ENCODE results near the gene MYO1G.
"Not testable (repeated sequence)": the region's sequence is repeated elsewhere in the genome, so short reads cannot be mapped to it uniquely, and the experiment has no call there.

The MYO1G gene

GRCh38 chr7:44978511-44979366 is at the start of gene MYO1G:
Gene MYO1G, minus strand, starts transcription at chr7:44979015. Its CDS starts 54 bp downstream, at chr7:44978961.
- DNase-seq (ENCODE audit: low read depth): no peak
- no peak within 1 kb of the TSS for H3K4me3 ChIP-seq (ENCODE audit: control insufficient read depth, low read depth, low read length)
- no peak for TF ChIP-seq CTCF (IDR thresholded peaks at IDR 0.05; ENCODE audit: control insufficient read depth, insufficient read depth, low read depth, low read length, missing control alignments)

- DNase-seq (ENCODE audit: low read depth): no peak
- no peak for TF ChIP-seq CTCF (IDR thresholded peaks at IDR 0.05; ENCODE audit: control insufficient read depth, insufficient read depth, low read depth, low read length, missing control alignments)
- no peak overlapping the region for H3K4me3 ChIP-seq (ENCODE audit: control insufficient read depth, low read depth, low read length)
Observed at GRCh38 chr7:45028138-45028919, 49.5 kb upstream of the MYO1G start.

GRCh38 chr7:45027774-45028114 is 48.9 kb upstream of the MYO1G start:
- no peak overlapping the region for H3K4me3 ChIP-seq (ENCODE audit: control insufficient read depth, low read depth, low read length)
- TF ChIP-seq CTCF (IDR thresholded peaks at IDR 0.05; ENCODE audit: control insufficient read depth, insufficient read depth, low read depth, low read length, missing control alignments): no peak
- DNase-seq (ENCODE audit: low read depth): no peak

- TF ChIP-seq CTCF (IDR thresholded peaks at IDR 0.05; ENCODE audit: control insufficient read depth, insufficient read depth, low read depth, low read length, missing control alignments): no peak
- DNase-seq (ENCODE audit: low read depth): no peak
- no peak overlapping the region for H3K4me3 ChIP-seq (ENCODE audit: control insufficient read depth, low read depth, low read length)
Observed at GRCh38 chr7:45026984-45027773, 48.4 kb upstream of the MYO1G start.

- no peak for DNase-seq (ENCODE audit: low read depth)
- H3K4me3 ChIP-seq (ENCODE audit: control insufficient read depth, low read depth, low read length): no peak overlapping the region
- TF ChIP-seq CTCF (IDR thresholded peaks at IDR 0.05; ENCODE audit: control insufficient read depth, insufficient read depth, low read depth, low read length, missing control alignments): no peak
Observed at GRCh38 chr7:45026013-45026412, 47.2 kb upstream of the MYO1G start.

GRCh38 chr7:45025473-45025872 is 46.7 kb upstream of the MYO1G start:
- not testable (repeated sequence) for DNase-seq (ENCODE audit: low read depth); H3K4me3 ChIP-seq (ENCODE audit: control insufficient read depth, low read depth, low read length)
